Head of caudate nucleus (tissue), 42 donors: ENCODE data around the gene ABHD8.
"Not testable (repeated sequence)": the region's sequence is repeated elsewhere in the genome, so short reads cannot be mapped to it uniquely, and the experiment has no call there.

Experiments
- DNase-seq, 42 donors: peaks; one replicate each; pipeline versions ENCODE4 v3.0.0 to v3.0.0-alpha.2; 2020 to 2021; ENCODE audit warnings: mixed read lengths in 7 of 42
- intact Hi-C: fragments of 100-400 bp; cut with DNase I; formaldehyde crosslinking; loops from one replicate; pipeline ENCODE4 v1.15.0; 2022

Gene ABHD8

DNA sequence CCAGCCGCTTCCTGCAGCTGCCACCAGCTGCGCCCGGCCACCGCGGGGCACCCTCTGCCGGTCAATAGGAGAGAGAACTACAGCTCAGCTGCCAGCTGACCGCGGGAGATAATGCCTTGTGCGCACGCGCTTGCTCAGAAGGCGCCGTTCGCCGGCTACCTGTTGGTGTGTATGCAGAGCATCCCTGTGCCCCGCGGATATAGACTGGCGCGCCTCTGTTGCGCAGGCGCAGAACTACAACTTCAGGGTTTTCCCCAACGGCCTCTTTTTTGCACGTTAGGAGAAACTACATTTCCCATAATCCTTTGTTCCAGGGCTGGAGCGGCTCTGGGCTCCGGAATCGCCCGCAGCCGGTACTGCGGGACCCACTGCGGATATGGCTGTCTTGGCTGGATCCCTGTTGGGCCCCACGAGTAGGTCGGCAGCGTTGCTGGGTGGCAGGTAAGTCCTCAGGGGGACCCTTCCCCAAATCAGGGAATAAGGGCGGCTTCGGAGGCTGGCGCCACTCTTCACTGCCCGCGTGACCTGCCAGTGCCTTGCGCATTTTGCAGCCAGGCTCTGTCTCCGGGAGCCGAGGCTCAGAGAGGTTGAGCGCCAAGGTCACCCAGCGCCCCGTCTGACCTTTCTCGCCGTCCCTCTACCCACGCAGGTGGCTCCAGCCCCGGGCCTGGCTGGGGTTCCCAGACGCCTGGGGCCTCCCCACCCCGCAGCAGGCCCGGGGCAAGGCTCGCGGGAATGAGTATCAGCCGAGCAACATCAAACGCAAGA, 2.5 kb upstream of the ABHD8 start, which contains the start of gene MRPL34:
Gene MRPL34, plus strand, starts transcription at position 356 of the 768 bp plus-strand sequence. Its CDS starts 21 bp downstream, at position 377.
- intact Hi-C loops = loop anchor here (5.0 kb wide), 1 partner anchor 38 kb away; the partner anchor contains the start of gene BABAM1
- peak in 41 of 42 donors; percentile 91 to 98 (median 96) for DNase-seq

DNA sequence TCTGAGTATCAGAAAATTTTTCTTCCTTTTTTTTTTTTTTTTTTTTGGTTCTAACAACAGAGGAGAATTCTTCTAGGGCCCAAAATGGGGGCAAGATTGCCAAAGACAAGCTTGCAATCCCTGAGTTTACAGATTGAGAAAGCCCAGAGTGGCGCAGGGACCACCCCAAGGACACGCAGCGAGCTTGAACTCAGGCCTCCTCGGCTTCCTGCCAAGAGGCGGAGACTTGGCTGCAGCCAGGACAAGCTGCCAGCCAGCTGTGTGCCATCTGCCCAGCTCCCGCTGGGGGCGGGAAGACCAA, 1.9 kb upstream of the ABHD8 start:
- intact Hi-C loops = loop anchor here (5.0 kb wide), 1 partner anchor 38 kb away; the partner anchor contains the start of gene BABAM1
- DNase-seq = peak in 1 of 42 donors; percentile 94

DNA sequence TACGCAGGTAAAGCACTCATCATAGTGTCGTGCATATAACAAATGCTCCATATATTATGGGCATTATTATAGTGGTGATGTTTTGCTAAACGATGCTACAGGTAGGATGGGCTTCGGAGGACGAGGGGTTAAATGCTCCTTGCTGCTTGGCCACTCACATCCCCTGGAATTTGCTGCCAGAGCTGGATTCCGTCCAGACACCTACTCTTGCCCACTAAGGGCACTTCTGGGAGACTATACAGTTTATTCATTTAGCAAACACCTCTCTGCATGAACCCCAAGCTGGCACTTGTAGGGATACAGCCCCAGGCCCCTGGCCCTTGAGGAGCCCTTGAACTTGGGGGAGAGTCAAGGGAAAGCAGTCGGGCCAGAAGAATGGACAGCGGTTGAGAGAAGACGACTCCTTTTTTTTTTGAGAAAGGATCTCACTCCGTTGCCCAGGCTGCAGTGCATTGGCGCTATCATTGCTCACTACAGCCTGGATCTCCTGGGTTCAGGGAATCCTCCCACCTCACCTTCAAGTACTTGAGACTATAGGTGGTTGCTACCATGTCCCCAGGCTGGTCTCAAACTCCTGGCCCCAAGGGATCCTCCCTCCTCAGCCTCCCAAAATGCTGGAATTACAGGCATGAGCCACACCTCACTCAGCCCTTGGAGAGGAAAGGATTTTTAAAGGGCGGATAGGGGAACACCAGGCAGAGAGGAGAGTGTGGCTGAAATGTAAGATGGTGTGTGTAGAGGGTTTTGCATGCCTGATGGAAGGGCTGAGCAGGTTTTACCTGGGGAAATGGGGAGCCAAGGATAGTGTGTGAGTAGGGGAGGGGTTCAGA, 1.4 kb upstream of the ABHD8 start:
- intact Hi-C loops = loop anchor here (5.0 kb wide), 1 partner anchor 37 kb away; the partner anchor contains the start of gene BABAM1
- DNase-seq = no peak

GRCh38 chr19:17303940-17304267, 679 bp upstream of the ABHD8 start:
- intact Hi-C loops = no loop called here
- DNase-seq = no peak

DNA sequence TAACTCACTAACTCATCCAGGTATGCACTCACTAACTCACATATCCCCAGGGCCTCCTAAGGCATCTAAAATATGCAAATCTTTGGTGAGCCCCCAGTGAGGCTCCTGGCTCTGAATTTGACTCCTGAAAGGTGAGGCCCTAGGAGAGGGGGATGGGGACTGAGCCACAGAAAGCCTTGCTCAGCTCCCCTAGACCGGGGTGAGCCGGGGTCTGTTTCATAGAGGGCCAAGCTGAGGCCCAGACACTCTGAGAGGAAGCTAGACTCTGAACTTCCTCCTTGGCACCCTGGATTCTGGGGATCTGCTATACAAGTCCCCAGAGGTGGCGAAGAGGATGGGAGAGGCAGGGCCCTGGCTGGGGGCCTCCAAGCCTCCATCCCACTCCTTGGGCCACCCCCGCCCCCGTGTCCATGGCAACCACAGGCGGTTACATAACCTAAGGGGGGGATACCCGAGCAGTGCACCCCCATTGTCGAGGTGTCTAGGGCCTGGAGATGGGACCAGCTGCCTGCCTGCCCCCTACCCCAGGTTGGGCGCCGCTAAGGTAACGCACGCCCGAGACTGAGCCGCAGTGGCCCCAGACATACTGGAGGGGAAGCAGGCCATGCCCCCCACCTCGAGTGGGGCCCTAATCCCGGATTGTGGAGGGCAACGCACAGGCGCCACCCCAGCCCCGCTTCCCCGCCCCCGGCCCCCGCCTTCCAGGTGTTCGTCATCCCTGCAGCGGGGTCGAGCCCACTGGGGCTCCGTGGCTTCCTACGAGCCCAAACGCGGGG, 646 bp downstream of the ABHD8 start:
- peak; percentile 30 to 87 (median 66) for DNase-seq
- intact Hi-C loops = no loop called here

GRCh38 chr19:17300992-17301619, 2.1 kb downstream of the ABHD8 start:
- no peak for DNase-seq
- intact Hi-C loops = no loop called here

- intact Hi-C loops = no loop called here
- DNase-seq = no peak
Measured at GRCh38 chr19:17296976-17297375, 6.2 kb downstream of the ABHD8 start.

DNA sequence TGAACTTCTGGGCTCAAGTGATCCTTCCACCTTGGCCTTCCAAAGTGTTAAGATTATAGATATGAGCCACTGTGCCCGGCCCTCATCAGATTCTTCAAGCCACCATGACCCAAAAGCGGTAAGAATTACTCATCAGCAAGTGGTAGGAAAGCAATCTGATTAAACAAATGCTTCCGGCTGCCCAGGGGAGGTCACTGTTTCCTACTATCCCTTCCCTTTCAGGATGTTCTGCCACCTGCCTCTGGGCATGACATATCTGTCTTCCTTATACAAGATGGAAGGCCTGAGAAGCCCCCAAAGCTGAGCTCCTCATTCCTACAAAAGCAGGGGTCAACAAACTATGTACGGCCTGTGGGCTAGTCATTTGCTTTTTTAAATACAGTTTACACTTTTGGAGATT, 7.0 kb downstream of the ABHD8 start:
- intact Hi-C loops = no loop called here
- no peak for DNase-seq

DNA sequence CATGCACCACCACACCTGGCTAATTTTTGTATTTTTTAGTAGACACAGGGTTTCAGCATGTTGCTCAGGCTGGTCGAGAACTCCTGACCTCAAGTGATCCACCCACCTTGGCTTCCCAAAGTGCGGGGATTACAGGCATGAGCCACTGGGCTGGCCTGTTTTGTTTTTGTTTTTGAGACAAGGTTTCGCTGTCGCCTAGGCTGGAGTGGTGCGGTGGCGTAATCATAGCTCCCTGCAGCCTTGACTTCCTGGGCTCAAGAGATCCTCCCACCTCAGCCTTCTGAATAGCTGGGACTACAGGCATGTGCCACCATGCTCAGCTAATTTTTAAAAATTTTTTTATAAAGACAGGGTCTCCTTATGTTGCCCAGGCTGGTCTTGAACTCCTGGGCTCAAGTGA, 7.7 kb downstream of the ABHD8 start:
- DNase-seq, intact Hi-C loops: not testable (repeated sequence)

DNA sequence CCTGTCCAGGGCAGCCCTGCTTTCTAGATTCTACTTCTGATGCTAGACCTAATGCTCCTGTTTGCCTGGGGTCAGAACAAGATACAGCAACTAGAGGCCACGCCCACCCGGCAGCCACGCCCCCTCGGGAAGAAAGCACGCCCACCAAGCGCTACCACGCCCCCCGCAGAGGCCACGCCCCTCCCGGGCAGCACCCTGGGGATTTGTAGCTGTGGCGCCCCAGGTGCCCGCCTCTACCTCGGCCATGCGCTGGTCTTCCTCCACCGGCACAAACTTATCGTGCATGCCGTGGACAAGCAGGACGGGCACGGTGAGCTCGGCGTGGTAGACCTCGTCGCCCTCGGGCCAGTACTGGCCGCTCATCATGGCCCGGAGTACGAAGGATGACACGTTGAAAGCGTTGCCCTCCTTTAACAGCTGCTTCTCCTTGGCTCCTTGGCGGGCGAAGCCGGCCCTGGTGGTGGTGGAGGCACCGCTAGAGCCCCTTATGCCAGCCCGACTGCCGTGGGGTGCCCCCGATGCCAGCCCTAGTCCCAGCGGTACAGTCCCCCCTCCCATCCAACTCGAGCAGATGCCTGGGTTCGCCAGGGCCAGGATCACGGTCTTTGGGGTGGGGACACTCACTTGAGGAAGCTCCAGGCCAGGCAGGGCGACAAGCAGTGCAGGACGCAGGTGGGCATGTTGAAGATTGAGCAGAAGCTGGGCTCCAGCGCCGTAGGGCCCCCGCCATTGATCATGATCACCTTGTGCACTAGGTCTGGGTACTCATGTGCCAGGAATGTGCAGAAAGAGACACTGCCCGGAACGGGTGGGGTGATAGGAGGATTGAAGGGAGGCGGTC, 9.0 kb downstream of the ABHD8 start:
- intact Hi-C loops = no loop called here

DNA sequence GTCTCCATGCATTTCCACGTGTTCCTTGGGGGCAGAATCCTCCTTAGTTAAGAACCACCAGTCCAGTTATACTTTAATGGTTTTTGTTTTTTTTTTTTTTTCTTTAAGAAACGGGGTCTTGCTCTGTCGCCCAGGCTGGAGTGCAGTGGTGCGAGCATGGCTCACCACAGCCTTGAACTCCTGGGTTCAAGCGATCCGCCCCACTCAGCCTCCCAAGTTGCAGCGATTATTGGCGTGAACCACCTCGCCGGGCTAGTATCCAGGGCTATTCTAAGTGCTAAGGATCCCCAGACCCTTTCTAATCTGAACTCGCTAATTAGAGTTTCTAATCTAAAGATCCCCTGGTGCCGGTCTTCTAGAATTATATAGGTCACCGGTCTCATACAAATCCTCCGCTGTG, 9.6 kb downstream of the ABHD8 start:
- no peak for DNase-seq
- intact Hi-C loops = no loop called here

More for the DNA sequence above, 9.0 kb downstream of the ABHD8 start:
- DNase-seq = peak in 2 of 42 donors; percentile 15 to 17

DNA sequence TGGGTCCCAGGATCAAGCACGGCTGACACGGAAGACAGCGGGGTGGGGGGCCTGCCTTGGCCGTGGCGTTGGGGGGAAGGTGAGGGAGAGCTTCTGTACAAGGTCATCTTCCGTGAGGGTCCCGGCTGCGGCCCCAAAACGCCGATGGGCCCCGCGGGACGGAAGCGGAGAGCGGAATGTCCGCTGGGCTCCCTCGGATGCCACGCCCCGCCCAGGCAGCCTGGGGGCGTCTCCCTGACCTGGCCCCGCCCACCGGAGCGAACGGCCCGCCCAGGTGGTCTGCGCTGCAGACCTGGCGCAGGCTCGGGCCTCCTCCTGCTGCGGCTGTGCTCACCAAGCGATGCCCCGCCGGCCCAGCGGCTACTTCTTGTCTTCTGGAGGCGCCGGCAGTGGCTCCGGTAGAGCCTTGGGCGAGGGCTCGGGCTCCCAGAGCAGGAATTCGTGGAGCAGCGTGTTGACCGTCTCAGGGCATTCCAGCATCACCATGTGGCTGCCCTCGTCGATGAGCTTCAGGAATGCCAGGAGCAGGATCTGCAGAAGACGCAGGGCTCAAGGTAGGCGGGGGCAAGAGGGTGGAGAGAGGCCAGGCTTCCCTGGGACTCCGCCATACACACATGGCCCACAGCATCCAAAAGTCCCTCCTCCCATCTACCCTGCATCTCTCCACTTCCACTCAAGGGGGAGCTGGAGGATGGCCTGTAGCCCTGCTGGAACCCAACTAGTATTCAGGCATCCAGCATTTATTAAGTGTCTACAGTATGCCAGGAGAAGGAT, 10.7 kb downstream of the ABHD8 start:
- intact Hi-C loops = no loop called here
- DNase-seq = peak in 38 of 42 donors; percentile 15 to 81 (median 54)

DNA sequence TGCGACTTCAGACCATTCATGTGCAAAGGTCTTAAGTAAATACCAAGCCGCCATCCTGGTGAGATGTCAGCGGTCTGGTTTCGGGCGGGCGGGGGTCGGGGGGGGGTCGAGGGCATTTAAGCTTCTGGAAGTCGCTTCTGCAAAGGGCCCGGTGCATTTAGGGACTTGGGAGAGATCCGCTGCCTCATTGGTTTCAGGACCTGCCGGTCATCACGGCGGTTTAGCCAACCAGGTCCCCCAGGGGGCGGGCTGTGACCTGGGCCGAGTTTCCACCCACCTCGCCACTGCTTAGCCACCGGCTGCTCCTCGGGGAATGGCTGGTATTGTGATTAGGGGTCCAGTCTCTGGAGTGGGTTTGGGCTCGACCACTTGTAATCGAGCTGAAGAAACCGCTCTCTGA, 13.7 kb downstream of the ABHD8 start:
- intact Hi-C loops = loop anchor here (10.0 kb wide), 1 partner anchor 215 kb away; the partner anchor contains the start of genes HAUS8 and MYO9B
- peak in 30 of 42 donors; percentile 22 to 68 (median 48) for DNase-seq

DNA sequence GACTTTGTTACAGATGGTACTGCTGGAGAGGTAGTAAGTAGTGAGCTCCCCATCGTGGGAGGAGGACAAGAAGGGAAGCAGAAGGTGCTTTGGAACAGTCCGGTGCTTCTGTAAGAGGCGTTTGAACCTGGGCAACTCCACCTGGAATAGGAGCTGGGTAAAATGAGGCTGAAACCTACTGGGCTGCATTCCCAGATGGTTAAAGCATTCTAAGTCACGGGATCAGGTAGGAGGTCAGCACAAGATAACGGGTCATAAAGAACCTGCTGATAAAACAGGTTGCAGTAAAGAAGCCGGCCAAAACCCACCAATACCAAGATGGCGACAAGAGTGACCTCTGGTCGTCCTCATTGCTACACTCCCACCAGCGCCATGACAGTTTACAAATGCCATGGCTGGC, 16.5 kb downstream of the ABHD8 start:
- intact Hi-C loops = loop anchor here (10.0 kb wide), 1 partner anchor 212 kb away; the partner anchor contains the start of genes HAUS8 and MYO9B
- DNase-seq = no peak

GRCh38 chr19:17286263-17286662, 17.0 kb downstream of the ABHD8 start:
- no peak for DNase-seq
- intact Hi-C loops = loop anchor here (10.0 kb wide), 1 partner anchor 211 kb away; the partner anchor contains the start of genes HAUS8 and MYO9B

GRCh38 chr19:17285415-17286135, 17.6 kb downstream of the ABHD8 start:
- intact Hi-C loops = loop anchor here (10.0 kb wide), 1 partner anchor 211 kb away; the partner anchor contains the start of genes HAUS8 and MYO9B
- DNase-seq = no peak
